Measurements from ENCODE around the gene PARP9. TPM values are rescaled to one million over a fixed set of nuclear protein-coding genes. Genes with fewer than 3 reads are reported as not detected.

PARP9 gene
- total and polyA plus RNA-seq, 2 donors (not counting 1 experiment from before 2014, with no cell fraction given) = 19.6 to 31.2 TPM

GRCh38 chr3:122594025-122594424 is 29.9 kb upstream of the PARP9 start:
- TF ChIP-seq, protein P1, sequence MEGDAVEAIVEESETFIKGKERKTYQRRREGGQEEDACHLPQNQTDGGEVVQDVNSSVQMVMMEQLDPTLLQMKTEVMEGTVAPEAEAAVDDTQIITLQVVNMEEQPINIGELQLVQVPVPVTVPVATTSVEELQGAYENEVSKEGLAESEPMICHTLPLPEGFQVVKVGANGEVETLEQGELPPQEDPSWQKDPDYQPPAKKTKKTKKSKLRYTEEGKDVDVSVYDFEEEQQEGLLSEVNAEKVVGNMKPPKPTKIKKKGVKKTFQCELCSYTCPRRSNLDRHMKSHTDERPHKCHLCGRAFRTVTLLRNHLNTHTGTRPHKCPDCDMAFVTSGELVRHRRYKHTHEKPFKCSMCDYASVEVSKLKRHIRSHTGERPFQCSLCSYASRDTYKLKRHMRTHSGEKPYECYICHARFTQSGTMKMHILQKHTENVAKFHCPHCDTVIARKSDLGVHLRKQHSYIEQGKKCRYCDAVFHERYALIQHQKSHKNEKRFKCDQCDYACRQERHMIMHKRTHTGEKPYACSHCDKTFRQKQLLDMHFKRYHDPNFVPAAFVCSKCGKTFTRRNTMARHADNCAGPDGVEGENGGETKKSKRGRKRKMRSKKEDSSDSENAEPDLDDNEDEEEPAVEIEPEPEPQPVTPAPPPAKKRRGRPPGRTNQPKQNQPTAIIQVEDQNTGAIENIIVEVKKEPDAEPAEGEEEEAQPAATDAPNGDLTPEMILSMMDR (IDR thresholded peaks at IDR 0.05) = no peak
- no peak for TF ChIP-seq EZH2 (IDR thresholded peaks at IDR 0.05; ENCODE audit: borderline replicate concordance, insufficient read depth, low read depth, low read length, poor library complexity, severe bottlenecking)
- H3K79me2 ChIP-seq (ENCODE audit: control insufficient read depth, insufficient read depth, low read length) = peaks cover 91% of the 10 kb centered on the region
- peak overlapping the region in 1 of 2 donors; percentile 37 for H3K27ac ChIP-seq (ENCODE audit: low read length in 2 of 2)
- H3K36me3 ChIP-seq (replicated peaks in 1 of 2; ENCODE audit: control extremely low read depth in 1 of 2, control insufficient read depth in 1 of 2, extremely low read depth in 1 of 2, insufficient read depth in 2 of 2, low read length in 1 of 2) = peaks cover 4 to 34% of the 10 kb centered on the region in 2 experiments
- H3K4me3 ChIP-seq (ENCODE audit: control extremely low read depth in 1 of 5, extremely low read depth in 1 of 5, insufficient read depth in 1 of 5, low read depth in 2 of 5, low read length in 4 of 5) = no peak overlapping the region
- Mint-ChIP-seq H3K4me3 (no peak overlapping the region), H3K4me1 (peaks cover 59% of the 10 kb centered on the region), H3K9me3 (ENCODE audit: insufficient read depth) (no peaks in the 10 kb centered on the region), H3K27ac (peak overlapping the region; percentile 28), H3K27me3 (no peaks in the 10 kb centered on the region)
- no peaks in the 10 kb centered on the region for H3K27me3 ChIP-seq (replicated peaks in 1 of 4; ENCODE audit: control extremely low read depth in 1 of 4, control insufficient read depth in 3 of 4, insufficient read depth in 4 of 4, low read length in 3 of 4)
- H3K4me2 ChIP-seq (replicated peaks; ENCODE audit: low read depth, low read length, poor library complexity, severe bottlenecking) = no peak overlapping the region
- H4K20me1 ChIP-seq (ENCODE audit: control insufficient read depth, insufficient read depth, low read length, poor library complexity, severe bottlenecking) = peaks cover 25% of the 10 kb centered on the region
- no peak for ATAC-seq (ENCODE audit: low read depth)
- no peak for DNase-seq
- H3K9ac ChIP-seq (ENCODE audit: low read length) = no peak overlapping the region
- intact Hi-C loops (cut with micrococcal nuclease) = no loop called here
- ChIA-PET POLR2A (no interaction called here), CTCF (interaction anchor here (1.5 to 2.4 kb wide), 3 partner anchors 30 to 85 kb away, joined by 4 to 9 read pairs (median 4); no protein-coding TSS in a partner anchor)
- H3K4me1 ChIP-seq (ENCODE audit: control insufficient read depth in 2 of 2, insufficient read depth in 2 of 2, low read length in 2 of 2) = peaks cover 39 to 40% of the 10 kb centered on the region in 2 donors
- H2AFZ ChIP-seq (ENCODE audit: insufficient read depth, low read depth, low read length, poor library complexity, severe bottlenecking) = no peak overlapping the region
- H3K9me3 ChIP-seq (ENCODE audit: control extremely low read depth in 1 of 3, control insufficient read depth in 2 of 3, insufficient read depth in 1 of 3, low read length in 2 of 3) = no peaks in the 10 kb centered on the region

GRCh38 chr3:122590610-122591009 is 26.5 kb upstream of the PARP9 start:
- Histone ChIP-seq H3K27ac (ENCODE audit: low read length in 2 of 2) (peak overlapping the region in 1 of 2 donors; percentile 56), H3K9ac (ENCODE audit: low read length) (no peak overlapping the region), H3K4me2 (replicated peaks; ENCODE audit: low read depth, low read length, poor library complexity, severe bottlenecking) (no peak overlapping the region), H2AFZ (ENCODE audit: insufficient read depth, low read depth, low read length, poor library complexity, severe bottlenecking) (no peak overlapping the region), H3K79me2 (ENCODE audit: control insufficient read depth, insufficient read depth, low read length) (peaks cover 98% of the 10 kb centered on the region), H3K4me3 (ENCODE audit: control extremely low read depth in 1 of 5, extremely low read depth in 1 of 5, insufficient read depth in 1 of 5, low read depth in 2 of 5, low read length in 4 of 5) (no peak overlapping the region), H3K27me3 (replicated peaks in 1 of 4; ENCODE audit: control extremely low read depth in 1 of 4, control insufficient read depth in 3 of 4, insufficient read depth in 4 of 4, low read length in 3 of 4) (no peaks in the 10 kb centered on the region), H3K36me3 (replicated peaks in 1 of 2; ENCODE audit: control extremely low read depth in 1 of 2, control insufficient read depth in 1 of 2, extremely low read depth in 1 of 2, insufficient read depth in 2 of 2, low read length in 1 of 2) (peaks cover 4 to 32% of the 10 kb centered on the region in 2 experiments), H3K4me1 (ENCODE audit: control insufficient read depth in 2 of 2, insufficient read depth in 2 of 2, low read length in 2 of 2) (peaks cover 43 to 50% of the 10 kb centered on the region in 2 donors), H4K20me1 (ENCODE audit: control insufficient read depth, insufficient read depth, low read length, poor library complexity, severe bottlenecking) (peaks cover 23% of the 10 kb centered on the region), H3K9me3 (ENCODE audit: control extremely low read depth in 1 of 3, control insufficient read depth in 2 of 3, insufficient read depth in 1 of 3, low read length in 2 of 3) (no peaks in the 10 kb centered on the region)
- intact Hi-C loops (cut with micrococcal nuclease) = no loop called here
- whole genome bisulfite sequencing (ENCODE audit: insufficient coverage) = no CpG with 5 or more reads among the region's 2 CpGs
- ATAC-seq (ENCODE audit: low read depth) (no peak), DNase-seq (no peak)
- no peaks in the 10 kb centered on the region for H3K27me3 Mint-ChIP-seq
- H3K27ac Mint-ChIP-seq = peak overlapping the region; percentile 27
- H3K4me1 Mint-ChIP-seq = peaks cover 69% of the 10 kb centered on the region
- H3K4me3 Mint-ChIP-seq = peak overlapping the region; percentile 23
- H3K9me3 Mint-ChIP-seq (ENCODE audit: insufficient read depth) = peaks cover under 1% of the 10 kb centered on the region
- TF ChIP-seq, protein P1 (IDR thresholded peaks at IDR 0.05) = no peak
- no peak for TF ChIP-seq EZH2 (IDR thresholded peaks at IDR 0.05; ENCODE audit: borderline replicate concordance, insufficient read depth, low read depth, low read length, poor library complexity, severe bottlenecking)
- ChIA-PET CTCF (no interaction called here), POLR2A (interaction anchor here (0.6 kb wide), 1 partner anchor 26 kb away, joined by 3 read pairs; no protein-coding TSS in a partner anchor)

Measured in B cell (primary cell).